Upper lobe of right lung (tissue), 1 donor: ENCODE results near the gene LPAR1. TPM values are rescaled to one million over a fixed set of nuclear protein-coding genes. Genes with fewer than 3 reads are reported as not detected.
A peak's percentile ranks its signal among the peaks of the same experiment; 100 is the strongest.

Experiments
- ATAC-seq: fragments of 200-7000 bp; cut with Tn5 transposase; one replicate; pipeline ENCODE4 v1.9.1; 2020; ENCODE audit warnings: mild to moderate bottlenecking, moderate library complexity
- DNase-seq: peaks from one replicate; pipeline ENCODE4 v3.0.0-alpha.2; 2020
- H3K27ac ChIP-seq: fragments of 200-600 bp; one replicate; pipeline ENCODE4 v1.8.0; 2022
- H3K27me3 ChIP-seq: fragments of 200-600 bp; one replicate; pipeline ENCODE4 v1.8.0; 2022; ENCODE audit warnings: mild to moderate bottlenecking
- H3K36me3 ChIP-seq: fragments of 200-600 bp; one replicate; pipeline ENCODE4 v1.8.0; 2022
- H3K4me1 ChIP-seq: fragments of 200-600 bp; one replicate; pipeline ENCODE4 v1.8.0; 2022
- H3K4me3 ChIP-seq: fragments of 200-600 bp; one replicate; pipeline ENCODE4 v1.8.0; 2022; ENCODE audit warnings: mild to moderate bottlenecking
- H3K9me3 ChIP-seq: fragments of 200-600 bp; one replicate; pipeline ENCODE4 v1.8.0; 2022
- intact Hi-C: fragments of 100-400 bp; cut with DNase I; formaldehyde crosslinking; loops from one replicate; pipeline ENCODE4 v1.11.0; 2022
- total RNA-seq: library from RNA; stranded (reverse); fragmentation: NEBNext Ultra II Directional; extraction: Animal tissue kit (Norgen Biotek cat#: 25700); gene quantifications from one replicate; pipeline ENCODE4 v1.2.1, GENCODE V29; 2021
- TF ChIP-seq, protein P1 (sequence below): fragments of 200-600 bp; IDR thresholded peaks from one replicate; pipeline ENCODE4 v1.8.0; 2022; ENCODE audit warnings: antibody characterized with exemption
- donor health status: DM: no; HTN: yes; CAD: no; lungs with severe emphysema.

The LPAR1 gene
- total RNA-seq, 1 donor from 2014 or later: 18.2 TPM

GRCh38 chr9:111041902-111042301 lies 3.6 kb upstream of the LPAR1 start:
- intact Hi-C loops: no loop called here
- Histone ChIP-seq H3K4me3 (no peak overlapping the region), H3K9me3 (no peaks in the 10 kb centered on the region), H3K27me3 (no peaks in the 10 kb centered on the region), H3K4me1 (no peaks in the 10 kb centered on the region), H3K27ac (no peak overlapping the region), H3K36me3 (no peaks in the 10 kb centered on the region)
- DNase-seq: no peak
- TF ChIP-seq, protein P1, sequence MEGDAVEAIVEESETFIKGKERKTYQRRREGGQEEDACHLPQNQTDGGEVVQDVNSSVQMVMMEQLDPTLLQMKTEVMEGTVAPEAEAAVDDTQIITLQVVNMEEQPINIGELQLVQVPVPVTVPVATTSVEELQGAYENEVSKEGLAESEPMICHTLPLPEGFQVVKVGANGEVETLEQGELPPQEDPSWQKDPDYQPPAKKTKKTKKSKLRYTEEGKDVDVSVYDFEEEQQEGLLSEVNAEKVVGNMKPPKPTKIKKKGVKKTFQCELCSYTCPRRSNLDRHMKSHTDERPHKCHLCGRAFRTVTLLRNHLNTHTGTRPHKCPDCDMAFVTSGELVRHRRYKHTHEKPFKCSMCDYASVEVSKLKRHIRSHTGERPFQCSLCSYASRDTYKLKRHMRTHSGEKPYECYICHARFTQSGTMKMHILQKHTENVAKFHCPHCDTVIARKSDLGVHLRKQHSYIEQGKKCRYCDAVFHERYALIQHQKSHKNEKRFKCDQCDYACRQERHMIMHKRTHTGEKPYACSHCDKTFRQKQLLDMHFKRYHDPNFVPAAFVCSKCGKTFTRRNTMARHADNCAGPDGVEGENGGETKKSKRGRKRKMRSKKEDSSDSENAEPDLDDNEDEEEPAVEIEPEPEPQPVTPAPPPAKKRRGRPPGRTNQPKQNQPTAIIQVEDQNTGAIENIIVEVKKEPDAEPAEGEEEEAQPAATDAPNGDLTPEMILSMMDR: no peak
- no peak for ATAC-seq

GRCh38 chr9:111040494-111040893 lies 2.2 kb upstream of the LPAR1 start:
- DNase-seq (no peak), ATAC-seq (no peak)
- Histone ChIP-seq H3K27ac (no peak overlapping the region), H3K36me3 (no peaks in the 10 kb centered on the region), H3K4me3 (no peak overlapping the region), H3K27me3 (peaks cover 7% of the 10 kb centered on the region), H3K9me3 (no peaks in the 10 kb centered on the region), H3K4me1 (no peaks in the 10 kb centered on the region)
- intact Hi-C loops: no loop called here
- TF ChIP-seq, protein P1: no peak

GRCh38 chr9:111039231-111039906 lies 1.1 kb upstream of the LPAR1 start:
- H3K36me3 ChIP-seq: no peaks in the 10 kb centered on the region
- DNase-seq: no peak
- H3K9me3 ChIP-seq: no peaks in the 10 kb centered on the region
- peak; percentile 8 for ATAC-seq
- H3K4me1 ChIP-seq: no peaks in the 10 kb centered on the region
- TF ChIP-seq, protein P1: no peak
- peak overlapping the region; percentile 60 for H3K4me3 ChIP-seq
- peaks cover 7% of the 10 kb centered on the region for H3K27me3 ChIP-seq
- intact Hi-C loops: no loop called here
- peak overlapping the region; percentile 70 for H3K27ac ChIP-seq

DNA sequence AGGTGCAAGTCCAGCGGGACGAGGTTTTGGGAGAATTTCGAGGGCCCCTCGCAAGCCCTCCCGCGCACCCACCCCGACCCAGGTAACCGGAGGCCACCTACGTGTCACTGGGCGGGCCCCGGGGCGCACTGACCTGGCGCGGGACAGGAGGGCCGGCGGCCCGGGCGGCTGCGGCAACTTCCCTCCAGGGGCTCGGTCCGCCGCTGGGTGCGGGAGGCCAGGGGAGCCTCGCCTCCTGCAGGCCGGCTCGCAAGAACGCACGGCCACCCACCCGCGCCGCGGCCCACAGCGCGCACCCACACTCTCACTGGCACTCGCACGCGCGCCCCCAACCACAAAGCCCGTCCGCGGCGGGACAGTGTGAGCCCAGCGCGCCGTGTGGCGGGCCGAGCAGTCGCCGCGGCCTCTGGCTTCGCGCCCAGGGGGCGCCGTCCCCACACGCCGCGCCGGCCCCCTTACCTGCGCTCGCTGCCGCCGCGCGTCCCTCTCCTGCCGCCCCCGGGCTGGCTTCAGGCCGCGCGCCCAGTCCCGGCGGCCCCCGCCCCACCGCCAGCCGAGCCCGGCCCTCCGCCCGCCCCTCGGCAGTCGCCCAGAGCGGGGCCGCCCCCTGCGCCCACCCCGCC lies 451 bp downstream of the LPAR1 start:
- H3K4me3 ChIP-seq: peak overlapping the region; percentile 60
- H3K9me3 ChIP-seq: no peaks in the 10 kb centered on the region
- H3K27ac ChIP-seq: peak overlapping the region; percentile 76
- H3K27me3 ChIP-seq: peaks cover 13% of the 10 kb centered on the region
- DNase-seq (peak; percentile 76), ATAC-seq (peak; percentile 70)
- H3K36me3 ChIP-seq: no peaks in the 10 kb centered on the region
- H3K4me1 ChIP-seq: no peaks in the 10 kb centered on the region
- intact Hi-C loops: no loop called here
- TF ChIP-seq, protein P1: no peak

GRCh38 chr9:111037356-111037707 lies 938 bp downstream of the LPAR1 start:
- peak overlapping the region; percentile 60 for H3K4me3 ChIP-seq
- intact Hi-C loops: no loop called here
- peak overlapping the region; percentile 76 for H3K27ac ChIP-seq
- peak; percentile 3 for ATAC-seq
- DNase-seq: no peak
- TF ChIP-seq, protein P1: no peak
- H3K4me1 ChIP-seq: no peaks in the 10 kb centered on the region
- H3K9me3 ChIP-seq: no peaks in the 10 kb centered on the region
- H3K27me3 ChIP-seq: peaks cover 13% of the 10 kb centered on the region
- H3K36me3 ChIP-seq: no peaks in the 10 kb centered on the region
